NCI-H2196 treated with DMSO at 0.1 percent for 48 hours (cell line): ENCODE data around the gene C4orf50.
"Not testable (repeated sequence)": the region's sequence is repeated elsewhere in the genome, so short reads cannot be mapped to it uniquely, and the experiment has no call there.

Experiments used
- DNase-seq: peaks from one replicate; lab custom pipeline; 2025; ENCODE audit not compliant: unreplicated experiment; lab: John Stamatoyannopoulos, UW

The C4orf50 gene

DNA sequence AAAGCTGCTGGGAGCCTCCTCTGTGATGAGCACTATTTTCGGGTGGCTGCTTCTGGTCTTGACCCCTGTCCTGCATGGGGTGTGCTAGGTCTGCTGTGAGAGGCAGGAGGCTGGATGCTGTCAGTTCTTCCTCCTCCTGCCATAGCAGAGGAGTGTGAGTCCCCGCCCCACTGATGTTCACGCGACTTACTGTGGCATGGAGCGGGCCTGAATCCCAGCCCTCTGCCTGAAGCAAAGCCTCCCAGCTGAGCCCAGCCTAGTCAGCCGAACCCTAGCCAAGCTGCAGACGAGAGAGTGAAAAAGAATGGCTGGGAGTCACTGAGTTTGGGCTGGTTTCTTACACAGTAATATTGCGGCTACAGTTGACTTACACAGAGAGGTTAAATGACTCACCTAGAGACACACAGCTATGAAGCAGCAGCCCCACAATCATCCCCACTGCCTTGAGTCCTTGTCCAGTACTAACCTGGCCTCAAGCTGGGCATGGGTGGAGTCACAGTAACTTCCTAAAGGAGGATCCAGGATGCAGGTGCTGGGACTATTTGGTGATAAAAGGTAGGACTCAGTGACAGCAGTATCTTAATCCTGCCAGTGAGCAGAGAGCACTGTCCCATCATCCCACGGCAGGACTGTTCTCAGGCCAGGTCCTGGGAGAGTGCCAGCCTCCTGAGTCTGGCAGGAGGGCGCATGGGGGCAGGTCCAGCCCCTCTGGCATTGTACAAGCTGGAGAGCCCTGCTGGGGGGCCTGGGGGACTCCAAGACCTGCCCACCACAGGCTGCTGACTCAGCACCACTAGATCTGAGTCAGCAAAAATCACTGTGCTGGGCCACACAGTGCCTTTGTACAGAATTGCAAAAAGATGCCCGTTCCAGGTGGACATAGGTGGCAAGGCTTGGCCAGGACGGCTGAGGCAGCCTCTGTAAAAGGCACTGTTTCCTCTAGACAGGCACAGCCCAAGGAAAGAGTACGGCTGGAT, 65.0 kb downstream of the C4orf50 start:
- DNase-seq, result no peak

DNA sequence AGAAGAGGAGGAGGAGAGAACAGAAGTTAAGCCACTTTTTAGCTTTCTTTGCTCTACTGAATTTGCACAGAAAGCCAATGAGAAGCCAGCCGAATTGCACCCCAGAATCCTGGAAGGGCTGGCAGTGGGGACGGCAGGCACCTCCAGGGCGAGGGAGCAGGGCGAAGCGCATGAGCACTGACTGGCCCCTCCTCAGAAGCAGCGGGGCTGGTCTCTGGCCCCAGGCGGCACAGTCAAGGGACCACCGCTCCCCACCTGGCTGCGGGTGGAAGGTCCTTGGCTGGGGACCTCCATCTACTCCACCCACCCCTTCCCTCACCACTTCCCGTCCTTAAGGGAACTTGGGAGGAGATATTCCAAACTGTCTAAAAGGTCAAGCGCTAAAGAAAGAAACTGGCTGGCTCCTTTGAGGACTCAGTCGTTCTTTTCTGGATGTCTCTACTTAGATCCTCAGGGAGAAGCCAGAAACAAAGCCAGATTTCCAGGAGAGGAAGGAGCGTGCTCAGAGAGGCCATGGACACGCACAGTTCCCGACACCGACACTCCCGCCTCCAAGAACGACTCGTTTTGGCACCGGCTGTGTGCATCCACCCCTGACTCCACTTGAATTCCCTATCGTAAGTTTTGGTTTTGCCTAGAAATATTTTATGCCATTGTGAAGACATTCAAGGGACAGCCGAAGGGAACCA, 65.8 kb downstream of the C4orf50 start:
- DNase-seq, result no peak

DNA sequence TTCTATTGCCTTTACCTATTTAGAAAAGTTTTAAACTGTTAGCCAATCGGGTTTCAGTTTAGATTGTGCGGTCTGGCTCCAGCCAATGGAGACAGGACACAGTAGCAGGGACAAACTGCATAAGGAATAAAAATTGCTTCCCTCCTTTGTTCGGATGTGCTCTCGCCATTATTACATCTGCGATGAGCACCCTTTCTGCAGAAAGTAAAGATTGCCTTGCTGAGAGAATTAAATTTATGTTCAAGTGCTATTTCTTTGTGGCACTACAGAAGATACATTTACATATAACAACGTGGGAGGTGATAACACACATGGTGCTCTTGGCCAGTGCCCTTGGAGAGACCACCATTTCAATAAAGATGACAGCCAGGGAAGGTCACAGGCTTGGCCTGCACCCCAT, 71.6 kb downstream of the C4orf50 start:
- DNase-seq, result not testable (repeated sequence)

GRCh38 chr4:5945936-5946335, 72.3 kb downstream of the C4orf50 start:
- no peak for DNase-seq

- no peak for DNase-seq
Observed at GRCh38 chr4:5945171-5945570, 73.1 kb downstream of the C4orf50 start.

DNA sequence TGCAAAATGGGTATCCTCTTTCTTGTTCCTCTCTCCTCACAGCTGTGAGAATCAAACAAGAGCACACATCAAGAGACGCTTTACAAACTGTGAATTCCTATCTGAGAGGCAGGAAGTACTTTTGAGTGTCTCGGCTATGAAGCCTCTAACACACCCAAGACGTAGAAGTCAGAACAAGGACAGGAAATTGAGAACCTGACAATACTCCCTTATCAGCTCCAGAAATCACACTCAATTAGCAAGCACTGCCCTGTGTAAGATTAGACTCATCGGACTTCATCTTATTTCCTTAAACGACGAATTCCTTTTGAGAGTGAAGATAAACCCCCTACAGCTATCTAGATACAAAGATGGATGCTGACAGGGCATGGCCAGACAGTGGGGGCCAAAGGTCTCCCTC, 74.7 kb downstream of the C4orf50 start:
- no peak for DNase-seq

GRCh38 chr4:5942947-5943346, 75.3 kb downstream of the C4orf50 start:
- DNase-seq, result no peak

GRCh38 chr4:5941601-5942000, 76.6 kb downstream of the C4orf50 start:
- no peak for DNase-seq

DNA sequence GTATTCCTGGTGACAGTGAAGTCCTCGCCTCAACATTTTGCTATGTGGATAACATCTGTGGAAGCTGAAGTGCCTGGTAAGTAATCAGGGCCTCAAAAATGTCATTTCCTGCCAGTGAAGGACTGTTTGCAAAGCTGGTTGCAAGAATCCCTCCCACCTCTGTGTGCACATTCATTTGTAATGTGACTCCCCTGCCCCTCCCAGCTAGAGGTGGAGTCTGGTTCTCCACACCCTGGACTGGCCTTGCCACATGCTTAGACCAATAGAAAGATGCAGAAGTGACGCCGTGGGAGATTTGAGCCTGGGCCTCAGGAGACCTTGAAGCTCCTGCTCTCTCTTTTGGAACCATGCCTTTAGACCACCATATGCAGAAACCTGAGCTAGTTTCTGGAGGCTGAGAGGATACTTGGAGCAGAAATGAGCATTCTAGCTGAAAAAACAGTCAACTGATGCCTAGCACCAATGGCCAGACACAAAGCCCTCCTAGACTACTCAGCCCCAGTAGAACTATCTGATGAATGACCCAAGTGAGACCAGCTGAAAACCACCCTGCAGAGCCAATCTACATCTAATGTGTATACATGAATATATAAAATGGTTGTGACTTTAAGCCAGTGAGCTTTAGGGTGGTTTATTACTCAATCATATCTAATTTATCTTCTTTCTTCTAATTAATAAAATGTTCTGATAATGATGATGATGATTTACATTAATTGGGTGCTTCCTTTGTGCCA, 77.6 kb downstream of the C4orf50 start:
- DNase-seq, result peak; percentile 81

GRCh38 chr4:5933996-5934831, 84.0 kb downstream of the C4orf50 start:
- no peak for DNase-seq

DNA sequence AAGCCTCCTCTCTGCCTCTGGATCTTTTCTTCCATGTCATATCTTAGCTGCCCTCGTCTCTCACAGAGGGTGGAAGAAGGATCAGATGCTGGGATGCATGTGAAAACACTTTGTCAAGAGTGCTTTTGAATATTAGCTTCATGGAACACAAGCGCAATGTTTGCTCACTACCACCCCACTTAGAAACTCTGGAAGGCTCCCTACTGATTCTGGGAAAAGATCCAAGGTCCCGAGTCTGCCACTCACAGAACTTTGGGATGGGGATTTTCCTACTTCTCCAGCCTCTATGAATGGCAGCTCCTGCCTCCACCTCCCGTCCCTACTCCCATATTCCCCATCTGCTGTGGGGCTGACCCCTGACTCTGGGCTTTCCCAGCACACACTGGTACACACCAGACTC, 85.1 kb downstream of the C4orf50 start:
- no peak for DNase-seq

- DNase-seq, result peak; percentile 91
Observed at GRCh38 chr4:5932035-5932568, 86.1 kb downstream of the C4orf50 start.

DNA sequence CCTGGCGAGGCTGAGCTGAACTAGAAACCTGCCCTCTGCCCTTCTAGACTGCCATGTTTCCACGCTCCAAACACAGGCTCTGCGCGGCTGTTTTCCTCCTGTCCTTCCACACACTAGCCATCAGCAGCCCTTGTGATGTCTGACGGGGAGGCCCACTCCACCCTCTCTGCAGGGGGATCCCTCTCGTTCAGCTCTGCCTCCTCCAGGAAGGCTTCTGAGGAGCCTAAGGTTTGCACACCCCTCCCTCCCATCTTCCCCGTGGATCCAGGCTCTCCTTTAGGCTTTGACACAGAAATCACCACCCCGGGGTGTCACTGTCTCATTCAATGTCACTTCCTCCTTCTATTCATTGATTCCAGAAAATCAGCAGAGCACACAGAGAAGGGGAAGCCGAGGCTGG, 86.7 kb downstream of the C4orf50 start:
- no peak for DNase-seq

GRCh38 chr4:5930876-5931275, 87.4 kb downstream of the C4orf50 start:
- no peak for DNase-seq

DNA sequence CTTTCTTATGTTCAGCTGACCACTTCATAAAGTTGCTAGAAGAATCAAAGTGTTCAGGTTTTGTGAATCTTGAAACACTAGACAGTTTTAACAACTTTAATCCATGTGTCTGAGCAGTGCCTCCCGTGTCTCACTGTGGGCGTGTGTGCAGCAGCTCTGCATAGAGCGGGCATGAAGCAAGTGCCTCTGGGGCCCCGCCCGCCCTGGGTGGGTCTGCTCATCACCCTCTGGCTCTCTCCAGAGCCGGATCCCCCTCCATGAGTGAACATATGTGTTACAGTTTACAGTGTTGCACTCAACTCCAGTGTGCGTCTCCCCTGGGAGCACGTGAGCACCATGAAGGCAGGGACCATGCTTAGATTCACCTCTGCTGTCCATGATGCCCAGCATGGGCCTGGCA, 87.8 kb downstream of the C4orf50 start:
- no peak for DNase-seq

DNA sequence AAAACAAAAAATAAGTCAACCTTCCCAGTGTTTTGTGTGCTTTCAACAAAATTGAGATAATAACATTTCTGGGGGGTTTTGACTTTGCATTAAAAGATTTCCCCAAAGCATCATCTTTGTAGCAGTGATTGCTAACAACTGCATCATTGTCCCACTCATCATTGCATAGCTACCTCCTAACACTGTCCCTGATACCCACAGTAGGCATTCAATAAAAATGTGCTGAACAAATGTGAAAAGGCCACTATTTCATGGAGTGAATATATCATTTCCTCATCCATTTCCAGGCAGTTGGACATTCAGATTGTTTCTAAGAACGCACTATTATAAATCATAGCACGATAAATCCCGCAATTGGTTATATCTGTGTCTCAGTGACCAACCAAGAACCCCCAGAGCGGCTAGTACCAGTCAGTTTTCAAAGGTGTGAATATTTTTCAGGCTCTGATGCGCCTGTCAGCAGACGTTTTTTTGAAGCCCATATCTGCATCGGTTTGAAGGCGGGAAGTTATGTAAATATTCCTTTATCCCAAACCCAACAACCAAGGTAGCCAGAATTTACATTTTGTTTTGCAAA, 89.3 kb downstream of the C4orf50 start:
- no peak for DNase-seq

DNA sequence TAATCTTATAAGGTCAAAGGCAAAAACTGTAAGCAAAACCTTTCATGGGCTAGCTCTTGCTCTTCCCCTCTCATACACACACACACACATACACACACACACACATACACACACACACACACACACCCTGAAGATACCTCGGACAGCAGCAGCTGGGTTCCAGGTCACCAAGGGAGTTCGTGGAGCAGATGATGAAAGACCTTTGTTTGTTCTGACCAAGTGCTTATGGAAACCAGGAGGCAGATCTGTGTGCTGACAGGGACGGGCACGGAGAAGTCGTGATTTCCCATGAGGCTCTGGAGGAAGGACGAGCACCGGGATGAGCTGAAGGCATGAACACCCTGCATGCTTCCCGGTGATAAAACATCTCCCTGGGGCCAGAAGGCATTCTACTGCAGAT, 90.0 kb downstream of the C4orf50 start:
- DNase-seq, result peak; percentile 46

- DNase-seq, result no peak
Observed at GRCh38 chr4:5927747-5928146, 90.5 kb downstream of the C4orf50 start.

- DNase-seq, result no peak
Observed at GRCh38 chr4:5927116-5927515, 91.1 kb downstream of the C4orf50 start.

- no peak for DNase-seq
Observed at GRCh38 chr4:5926598-5926997, 91.6 kb downstream of the C4orf50 start.
